Activated T-cell treated with anti-CD3 and anti-CD28 coated beads, Interleukin-2, amount 50 U/mL, for 72 hours (primary cell): ENCODE results near the gene FLT1. TPM values are rescaled to one million over a fixed set of nuclear protein-coding genes. Genes with fewer than 3 reads are reported as not detected.

ENCODE experiments used
- ATAC-seq, 2 donors: fragments of 150-1000 bp; cut with Tn5 transposase; replicated peaks in 1 of 2; 2 replicates each; pipeline ENCODE4 v1.10.0; 2021; ENCODE audit warnings: moderate library complexity in 2 of 2, mild to moderate bottlenecking in 1 of 2
- DNase-seq, 2 donors: peaks; one replicate each; pipeline ENCODE4 v3.0.0; 2021 to 2022; ENCODE audit warnings: mixed read lengths in 1 of 2
- H3K27ac Mint-ChIP-seq: one replicate; pipeline ENCODE4 v1.8.0; 2022; ENCODE audit warnings: mild to moderate bottlenecking, moderate library complexity, mixed read lengths
- H3K27me3 Mint-ChIP-seq: one replicate; pipeline ENCODE4 v1.8.0; 2022; ENCODE audit warnings: low read depth, mixed read lengths
- H3K36me3 Mint-ChIP-seq, 2 donors: one replicate each; pipeline ENCODE4 v1.8.0; 2022; ENCODE audit warnings: mixed read lengths in 2 of 2, mild to moderate bottlenecking in 1 of 2; ENCODE audit not compliant: insufficient read depth in 2 of 2
- H3K4me1 Mint-ChIP-seq: one replicate; pipeline ENCODE4 v1.8.0; 2022; ENCODE audit warnings: low read depth, mixed read lengths
- H3K4me3 Mint-ChIP-seq, 2 donors: one replicate each; pipeline ENCODE4 v1.8.0; 2022; ENCODE audit warnings: mild to moderate bottlenecking in 2 of 2, mixed read lengths in 2 of 2, moderate library complexity in 2 of 2
- H3K9me3 Mint-ChIP-seq, 2 donors: one replicate each; pipeline ENCODE4 v1.8.0; 2022; ENCODE audit warnings: mixed read lengths in 2 of 2
- total RNA-seq, 2 donors: library from RNA; stranded (reverse); gene quantifications; one replicate each; pipeline ENCODE4 v1.2.3, GENCODE V29; 2022

The FLT1 gene
- total RNA-seq, 2 donors from 2014 or later = 35.8 to 43.8 TPM

- H3K4me1 Mint-ChIP-seq = no peaks in the 10 kb centered on the region
- no peaks in the 10 kb centered on the region for H3K27me3 Mint-ChIP-seq
- H3K4me3 Mint-ChIP-seq = no peak overlapping the region
- DNase-seq (no peak), ATAC-seq (no peak)
- H3K27ac Mint-ChIP-seq = no peak overlapping the region
- H3K9me3 Mint-ChIP-seq = no peaks in the 10 kb centered on the region
- H3K36me3 Mint-ChIP-seq = peaks cover 2 to 11% of the 10 kb centered on the region in 2 donors
Observed at GRCh38 chr13:28396053-28396452, 98.9 kb downstream of the FLT1 start.

- DNase-seq (no peak), ATAC-seq (no peak)
- H3K9me3 Mint-ChIP-seq = no peaks in the 10 kb centered on the region
- H3K4me1 Mint-ChIP-seq = no peaks in the 10 kb centered on the region
- H3K27me3 Mint-ChIP-seq = no peaks in the 10 kb centered on the region
- H3K36me3 Mint-ChIP-seq = peaks cover 7 to 17% of the 10 kb centered on the region in 2 donors
- no peak overlapping the region for H3K27ac Mint-ChIP-seq
- H3K4me3 Mint-ChIP-seq = no peak overlapping the region
Observed at GRCh38 chr13:28394422-28394821, 100.5 kb downstream of the FLT1 start.

DNA sequence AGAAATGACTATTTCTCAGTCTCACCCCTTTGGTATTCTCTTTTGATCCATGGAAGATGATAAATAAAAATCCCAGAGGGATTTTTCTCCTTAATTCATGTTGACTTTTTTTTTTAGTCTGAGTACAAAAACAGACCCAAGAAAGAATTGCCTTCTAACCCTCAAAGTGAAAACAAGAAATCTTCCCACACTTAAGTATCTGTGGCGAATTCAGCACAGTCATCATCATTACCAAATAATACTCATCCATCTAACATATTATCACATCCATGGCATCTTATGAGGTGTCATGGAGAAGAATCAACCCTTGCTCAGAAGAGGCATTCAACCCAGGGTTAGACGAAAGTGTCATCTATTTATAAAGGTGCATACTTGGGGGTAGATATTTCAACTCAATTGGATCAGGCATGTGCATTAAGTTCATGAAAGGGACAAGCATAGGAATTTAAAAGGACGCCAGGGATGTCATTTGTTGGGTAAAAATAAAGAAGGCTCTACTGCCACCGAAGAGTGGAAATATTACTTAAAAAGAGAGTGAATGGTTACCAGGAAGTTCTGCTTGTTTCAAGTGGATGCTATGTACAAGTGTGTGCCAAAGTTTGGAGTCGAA, 101.9 kb downstream of the FLT1 start:
- Mint-ChIP-seq H3K27ac (no peak overlapping the region), H3K9me3 (no peaks in the 10 kb centered on the region), H3K36me3 (peaks cover 7 to 19% of the 10 kb centered on the region in 2 donors), H3K27me3 (no peaks in the 10 kb centered on the region), H3K4me3 (no peak overlapping the region), H3K4me1 (no peaks in the 10 kb centered on the region)
- DNase-seq = no peak
- ATAC-seq = no peak

DNA sequence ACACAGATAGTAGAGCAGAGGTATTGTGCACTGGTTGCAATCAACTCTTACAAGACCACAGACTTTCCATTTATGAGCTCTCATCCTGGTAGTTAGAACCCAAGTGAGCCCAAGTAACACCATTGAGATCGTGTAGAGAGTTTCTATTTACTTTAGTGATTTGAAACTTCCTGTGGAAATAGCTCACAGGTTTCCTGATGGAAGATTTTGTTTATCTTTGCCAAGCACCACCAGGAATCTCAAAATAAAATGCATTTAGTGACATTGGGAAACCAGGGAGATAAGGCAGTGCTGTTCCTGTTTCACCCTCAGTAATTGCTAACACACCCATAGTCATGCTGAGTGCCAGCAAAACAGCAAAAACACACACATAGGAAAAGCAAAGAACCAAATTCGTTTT, 102.5 kb downstream of the FLT1 start:
- Mint-ChIP-seq H3K27me3 (no peaks in the 10 kb centered on the region), H3K4me1 (no peaks in the 10 kb centered on the region), H3K4me3 (no peak overlapping the region), H3K9me3 (no peaks in the 10 kb centered on the region), H3K36me3 (peaks cover 7 to 21% of the 10 kb centered on the region in 2 donors), H3K27ac (no peak overlapping the region)
- no peak for DNase-seq
- no peak for ATAC-seq

DNA sequence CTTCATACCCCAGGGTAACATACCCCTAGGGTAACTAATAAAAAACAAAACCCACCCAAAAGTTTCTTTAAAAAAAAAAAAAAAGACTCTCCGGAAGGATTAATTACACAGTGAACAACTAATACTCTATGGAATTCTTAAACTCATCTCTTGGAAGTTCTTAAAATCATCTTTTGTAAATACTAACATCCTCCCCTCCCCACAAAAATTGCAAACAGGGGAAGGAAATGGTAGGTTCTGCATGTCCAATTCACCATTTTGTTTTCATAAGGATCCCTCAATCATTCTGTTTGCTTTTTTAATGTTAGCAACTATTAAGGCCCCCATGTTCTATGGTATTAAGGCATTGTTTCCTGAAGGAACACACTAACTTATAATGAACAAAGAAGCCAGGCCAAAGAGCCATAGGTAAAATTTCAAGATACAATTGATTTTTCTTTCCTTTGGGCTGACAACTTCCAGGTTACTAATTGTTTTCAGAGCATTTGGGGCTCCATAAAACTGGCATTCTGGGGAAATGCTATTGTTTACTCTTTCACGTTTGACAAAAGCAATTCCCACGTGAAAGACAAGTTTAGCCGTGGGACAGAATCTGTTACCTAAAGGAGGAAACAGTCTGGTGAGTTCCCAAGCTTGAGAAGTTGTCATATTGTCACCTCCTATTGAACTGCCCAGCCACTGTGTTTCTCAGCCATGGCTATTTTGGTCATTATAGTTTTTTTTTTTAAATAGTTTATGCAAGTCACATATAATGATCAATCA, 107.0 kb downstream of the FLT1 start:
- H3K4me1 Mint-ChIP-seq = no peaks in the 10 kb centered on the region
- H3K36me3 Mint-ChIP-seq = peaks cover 4 to 23% of the 10 kb centered on the region in 2 donors
- H3K9me3 Mint-ChIP-seq = no peaks in the 10 kb centered on the region
- DNase-seq (no peak), ATAC-seq (no peak)
- no peak overlapping the region for H3K27ac Mint-ChIP-seq
- no peak overlapping the region for H3K4me3 Mint-ChIP-seq
- no peaks in the 10 kb centered on the region for H3K27me3 Mint-ChIP-seq

DNA sequence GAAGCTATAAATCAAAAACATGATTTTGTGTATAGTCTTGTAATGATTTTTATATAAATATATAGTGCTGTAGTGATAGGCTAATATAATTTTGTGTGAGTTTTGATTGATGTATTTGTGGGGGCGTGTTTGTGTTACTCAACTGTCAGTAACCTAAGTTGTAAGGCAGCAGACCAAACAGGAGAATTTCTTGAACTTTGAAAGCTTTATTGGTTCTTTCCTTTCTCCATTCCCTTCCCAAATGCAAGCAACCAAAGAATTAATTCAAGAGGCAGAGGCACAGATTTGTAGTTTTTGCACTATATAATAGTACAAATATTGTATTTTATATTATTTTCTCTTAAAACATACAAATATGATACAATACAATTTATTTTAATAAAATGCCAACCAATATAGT, 109.6 kb downstream of the FLT1 start:
- no peak for ATAC-seq
- no peak for DNase-seq
- no peaks in the 10 kb centered on the region for H3K27me3 Mint-ChIP-seq
- H3K4me1 Mint-ChIP-seq = no peaks in the 10 kb centered on the region
- peaks cover 4 to 28% of the 10 kb centered on the region in 2 donors for H3K36me3 Mint-ChIP-seq
- no peak overlapping the region for H3K27ac Mint-ChIP-seq
- no peaks in the 10 kb centered on the region for H3K9me3 Mint-ChIP-seq
- H3K4me3 Mint-ChIP-seq = no peak overlapping the region

GRCh38 chr13:28384789-28385188, 110.1 kb downstream of the FLT1 start:
- ATAC-seq (no peak), DNase-seq (no peak)
- H3K27me3 Mint-ChIP-seq = no peaks in the 10 kb centered on the region
- H3K4me3 Mint-ChIP-seq = no peak overlapping the region
- no peaks in the 10 kb centered on the region for H3K9me3 Mint-ChIP-seq
- peaks cover 3 to 27% of the 10 kb centered on the region in 2 donors for H3K36me3 Mint-ChIP-seq
- no peak overlapping the region for H3K27ac Mint-ChIP-seq
- no peaks in the 10 kb centered on the region for H3K4me1 Mint-ChIP-seq

- H3K9me3 Mint-ChIP-seq = no peaks in the 10 kb centered on the region
- no peak overlapping the region for H3K4me3 Mint-ChIP-seq
- no peaks in the 10 kb centered on the region for H3K27me3 Mint-ChIP-seq
- ATAC-seq (no peak), DNase-seq (no peak)
- no peak overlapping the region for H3K27ac Mint-ChIP-seq
- H3K36me3 Mint-ChIP-seq = peaks cover 0 to 14% of the 10 kb centered on the region in 2 donors
- no peaks in the 10 kb centered on the region for H3K4me1 Mint-ChIP-seq
Observed at GRCh38 chr13:28380319-28380718, 114.6 kb downstream of the FLT1 start.

DNA sequence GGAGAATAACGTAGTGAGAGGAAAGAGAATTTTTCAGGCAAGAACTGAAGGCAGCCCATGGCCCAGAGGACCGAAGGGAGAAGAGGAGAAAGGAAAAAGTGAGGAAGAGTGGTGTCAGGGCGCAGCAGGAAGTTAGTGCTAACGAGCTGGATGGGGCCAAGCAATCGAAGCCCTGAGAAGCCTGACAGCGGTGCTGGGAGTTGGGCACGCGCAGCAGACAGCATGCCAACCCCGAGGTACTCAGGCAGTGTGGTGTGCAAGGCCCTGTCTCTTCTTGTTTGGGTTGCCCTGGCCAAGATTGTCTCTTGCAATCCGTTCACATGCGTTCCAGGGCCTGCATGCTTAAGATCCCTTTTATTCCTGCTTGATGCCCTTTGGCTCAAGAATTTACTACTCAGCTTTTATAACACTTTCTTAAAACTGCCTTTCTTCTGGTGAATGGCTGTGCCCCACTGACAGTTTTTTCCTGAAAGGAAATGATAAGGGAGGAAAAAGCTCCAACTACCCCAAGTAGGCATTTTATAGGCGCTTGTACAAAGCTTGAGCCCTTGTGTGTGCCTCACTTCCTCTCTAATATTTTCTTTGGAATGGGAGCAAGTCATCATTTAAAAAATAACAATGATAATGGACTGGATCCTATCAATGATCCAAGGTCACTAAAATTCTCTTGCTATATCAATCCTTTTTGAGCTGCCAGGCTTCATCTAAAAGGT, 115.4 kb downstream of the FLT1 start:
- H3K4me1 Mint-ChIP-seq = no peaks in the 10 kb centered on the region
- no peak for DNase-seq
- H3K9me3 Mint-ChIP-seq = no peaks in the 10 kb centered on the region
- H3K4me3 Mint-ChIP-seq = no peak overlapping the region
- H3K27ac Mint-ChIP-seq = no peak overlapping the region
- H3K27me3 Mint-ChIP-seq = no peaks in the 10 kb centered on the region
- peaks cover 0 to 11% of the 10 kb centered on the region in 2 donors for H3K36me3 Mint-ChIP-seq
- no peak for ATAC-seq

- Mint-ChIP-seq H3K4me3 (no peak overlapping the region), H3K36me3 (peaks cover 0 to 2% of the 10 kb centered on the region in 2 donors), H3K4me1 (no peaks in the 10 kb centered on the region), H3K27ac (no peak overlapping the region), H3K27me3 (no peaks in the 10 kb centered on the region), H3K9me3 (no peaks in the 10 kb centered on the region)
- DNase-seq (no peak), ATAC-seq (no peak)
Observed at GRCh38 chr13:28376604-28377003, 118.3 kb downstream of the FLT1 start.

- Mint-ChIP-seq H3K4me3 (no peak overlapping the region), H3K27me3 (no peaks in the 10 kb centered on the region), H3K27ac (no peak overlapping the region), H3K9me3 (no peaks in the 10 kb centered on the region), H3K36me3 (peaks cover 0 to 2% of the 10 kb centered on the region in 2 donors), H3K4me1 (no peaks in the 10 kb centered on the region)
- ATAC-seq (no peak), DNase-seq (no peak)
Observed at GRCh38 chr13:28375250-28375930, 119.5 kb downstream of the FLT1 start.

- H3K9me3 Mint-ChIP-seq = no peaks in the 10 kb centered on the region
- peaks cover 0 to 2% of the 10 kb centered on the region in 2 donors for H3K36me3 Mint-ChIP-seq
- H3K4me1 Mint-ChIP-seq = no peaks in the 10 kb centered on the region
- ATAC-seq (no peak), DNase-seq (no peak)
- no peaks in the 10 kb centered on the region for H3K27me3 Mint-ChIP-seq
- no peak overlapping the region for H3K27ac Mint-ChIP-seq
- H3K4me3 Mint-ChIP-seq = no peak overlapping the region
Observed at GRCh38 chr13:28373810-28374209, 121.1 kb downstream of the FLT1 start.

DNA sequence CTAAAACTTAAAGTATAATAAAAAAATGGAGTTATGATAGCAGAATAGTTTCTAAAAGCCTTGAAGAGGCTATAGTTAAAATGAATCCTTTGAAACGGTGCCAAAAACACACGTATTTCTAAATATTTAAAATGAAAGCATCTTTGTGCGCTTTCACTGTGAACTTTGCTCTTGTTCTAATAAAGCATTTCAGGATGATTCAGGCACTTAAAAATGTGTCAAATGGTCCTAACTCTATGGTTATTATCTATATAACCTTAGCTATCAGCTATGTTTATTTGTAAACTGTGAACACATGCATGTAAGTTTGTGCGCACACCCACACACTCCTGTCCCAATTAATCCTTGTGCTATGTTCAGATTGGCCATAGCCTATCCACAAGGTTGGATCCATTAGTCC, 124.5 kb downstream of the FLT1 start:
- no peak for DNase-seq
- Mint-ChIP-seq H3K4me1 (no peaks in the 10 kb centered on the region), H3K27me3 (no peaks in the 10 kb centered on the region), H3K9me3 (peaks cover 0 to 3% of the 10 kb centered on the region in 2 donors), H3K36me3 (peaks cover 2 to 4% of the 10 kb centered on the region in 2 donors), H3K4me3 (no peak overlapping the region), H3K27ac (no peak overlapping the region)
- no peak for ATAC-seq
